ENCODE measurements around the gene ZGLP1. TPM values are rescaled to one million over a fixed set of nuclear protein-coding genes. Genes with fewer than 3 reads are reported as not detected.
A peak's percentile ranks its signal among the peaks of the same experiment; 100 is the strongest.
"Not testable (repeated sequence)": the region's sequence is repeated elsewhere in the genome, so short reads cannot be mapped to it uniquely, and the experiment has no call there.

ZGLP1 gene
- total RNA-seq, 1 donor from 2014 or later: 10.4 TPM

DNA sequence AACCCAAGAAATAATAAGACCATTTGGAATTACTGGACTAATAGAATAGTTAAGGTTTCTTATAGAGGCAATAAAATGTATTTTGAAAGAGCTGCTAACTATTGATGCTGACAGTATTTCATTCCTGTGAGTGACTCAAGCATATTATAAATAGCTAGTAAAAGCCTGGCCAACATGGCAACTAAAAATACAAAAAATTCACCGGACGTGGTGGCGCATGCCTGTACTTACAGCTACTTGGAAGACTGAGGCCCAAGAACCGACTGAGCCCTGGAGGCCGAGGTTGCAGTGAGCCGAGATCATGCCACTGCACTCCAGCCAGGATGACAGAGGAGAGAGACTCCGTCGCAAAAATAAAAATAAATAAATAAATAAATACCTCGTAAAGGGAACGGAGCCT is 35.2 kb upstream of the ZGLP1 start:
- Mint-ChIP-seq H3K27ac (ENCODE audit: unreplicated experiment) (no peak overlapping the region), H3K4me1 (no peaks in the 10 kb centered on the region), H3K9me3 (no peaks in the 10 kb centered on the region), H3K27me3 (ENCODE audit: low read depth) (no peaks in the 10 kb centered on the region), H3K36me3 (ENCODE audit: low read depth) (no peaks in the 10 kb centered on the region), H3K4me3 (no peak overlapping the region)
- no peak for DNase-seq (ENCODE audit: low read depth, low spot score)
- no peak for TF ChIP-seq CTCF (conservative IDR thresholded peaks at IDR 0.05)

DNA sequence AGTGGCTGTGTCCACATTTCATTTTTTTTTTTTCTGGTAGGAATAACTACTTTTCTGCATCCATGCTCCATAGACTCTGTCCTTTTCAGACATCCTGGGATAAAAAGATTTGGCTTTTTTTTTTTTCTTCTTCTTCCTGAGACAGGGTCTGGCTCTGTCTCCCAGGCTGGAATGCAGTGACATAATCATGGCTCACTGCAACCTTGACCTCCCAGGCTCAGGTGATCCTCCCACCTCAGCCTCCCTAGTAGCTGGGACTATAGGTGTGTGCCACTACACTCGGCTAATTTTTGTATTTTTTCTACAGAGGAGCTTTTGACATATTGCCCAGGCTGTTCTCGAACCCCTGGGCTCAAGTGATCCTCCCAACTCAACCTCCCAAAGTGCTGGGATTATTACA is 33.9 kb upstream of the ZGLP1 start:
- Mint-ChIP-seq H3K4me3 (no peak overlapping the region), H3K9me3 (no peaks in the 10 kb centered on the region)

DNA sequence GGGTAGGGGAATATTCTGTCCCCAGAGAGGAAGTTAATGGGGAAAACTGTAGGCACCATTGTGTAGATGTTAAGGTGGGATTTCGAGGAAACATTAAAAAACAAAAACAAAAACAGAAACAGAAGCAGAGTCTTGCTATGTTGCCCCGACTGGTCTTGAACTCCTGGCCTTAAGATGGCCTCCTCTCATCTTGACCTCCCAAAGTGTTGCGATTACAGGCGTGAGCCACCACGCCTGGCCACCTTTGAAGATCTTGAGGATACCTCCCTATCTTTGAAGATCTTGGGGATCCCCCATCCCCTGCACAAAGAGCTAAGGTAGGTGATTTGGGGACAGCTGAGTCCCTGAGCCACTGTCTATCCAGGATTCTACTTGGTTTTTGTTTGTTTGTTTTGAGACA is 30.4 kb upstream of the ZGLP1 start:
- peaks cover 2% of the 10 kb centered on the region for H3K4me1 Mint-ChIP-seq
- no peaks in the 10 kb centered on the region for H3K36me3 Mint-ChIP-seq (ENCODE audit: low read depth)
- H3K27me3 Mint-ChIP-seq (ENCODE audit: low read depth): no peaks in the 10 kb centered on the region
- no peak for TF ChIP-seq CTCF (conservative IDR thresholded peaks at IDR 0.05)
- H3K9me3 Mint-ChIP-seq: no peaks in the 10 kb centered on the region
- no peak overlapping the region for H3K27ac Mint-ChIP-seq (ENCODE audit: unreplicated experiment)
- no peak for DNase-seq (ENCODE audit: low read depth, low spot score)
- H3K4me3 Mint-ChIP-seq: no peak overlapping the region

More for the DNA sequence above, 33.9 kb upstream of the ZGLP1 start:
- no peak for TF ChIP-seq CTCF (conservative IDR thresholded peaks at IDR 0.05)
- H3K4me1 Mint-ChIP-seq: no peaks in the 10 kb centered on the region
- no peaks in the 10 kb centered on the region for H3K36me3 Mint-ChIP-seq (ENCODE audit: low read depth)
- no peak for DNase-seq (ENCODE audit: low read depth, low spot score)
- H3K27me3 Mint-ChIP-seq (ENCODE audit: low read depth): no peaks in the 10 kb centered on the region
- H3K27ac Mint-ChIP-seq (ENCODE audit: unreplicated experiment): no peak overlapping the region

DNA sequence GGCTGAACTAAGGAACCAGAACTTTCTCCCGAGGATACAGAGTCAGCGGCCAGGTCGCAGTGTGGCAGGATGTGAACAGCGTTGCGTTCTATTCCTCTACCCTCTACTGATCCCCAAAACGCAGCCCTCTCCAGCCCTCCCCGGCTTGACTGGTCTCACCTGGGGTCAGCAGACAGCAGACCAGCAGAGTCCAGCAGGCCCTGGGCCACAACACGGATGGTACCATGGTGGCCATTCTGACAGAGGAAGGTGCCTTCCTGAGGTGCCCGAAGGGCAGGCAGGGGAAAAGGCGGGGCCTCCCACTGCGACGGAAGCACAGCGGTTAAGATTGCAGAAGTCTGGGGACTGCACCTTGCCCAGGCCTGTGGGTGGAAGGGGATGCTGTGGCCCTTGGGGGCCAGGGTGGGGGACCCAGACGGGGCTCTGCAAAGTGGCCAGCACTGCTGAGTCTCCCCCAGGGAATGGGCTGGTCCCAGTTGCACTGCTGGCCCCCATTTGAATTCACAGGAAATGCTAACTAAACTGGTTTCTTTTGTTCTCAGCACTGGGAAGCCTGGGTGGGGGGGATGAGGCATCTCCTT is 29.9 kb upstream of the ZGLP1 start, which contains the start of gene ICAM3:
TSS of gene ICAM3 (minus strand) at position 245 of the 581 bp plus-strand sequence. CDS start at position 235, 10 bp downstream.
- no peak for TF ChIP-seq CTCF (conservative IDR thresholded peaks at IDR 0.05)
- H3K9me3 Mint-ChIP-seq: no peaks in the 10 kb centered on the region
- H3K27ac Mint-ChIP-seq (ENCODE audit: unreplicated experiment): no peak within 1 kb of the TSS
- no peaks in the 10 kb centered on the region for H3K27me3 Mint-ChIP-seq (ENCODE audit: low read depth)
- H3K4me1 Mint-ChIP-seq: peaks cover 7% of the 10 kb centered on the region
- no peaks in the 10 kb centered on the region for H3K36me3 Mint-ChIP-seq (ENCODE audit: low read depth)
- no peak for DNase-seq (ENCODE audit: low read depth, low spot score)
- peak within 1 kb of the TSS; percentile 67 for H3K4me3 Mint-ChIP-seq

- H3K36me3 Mint-ChIP-seq (ENCODE audit: low read depth): no peaks in the 10 kb centered on the region
- TF ChIP-seq CTCF (conservative IDR thresholded peaks at IDR 0.05): no peak
- H3K4me1 Mint-ChIP-seq: peaks cover 12% of the 10 kb centered on the region
- no peak for DNase-seq (ENCODE audit: low read depth, low spot score)
- no peak overlapping the region for H3K4me3 Mint-ChIP-seq
- H3K27ac Mint-ChIP-seq (ENCODE audit: unreplicated experiment): no peak overlapping the region
- no peaks in the 10 kb centered on the region for H3K9me3 Mint-ChIP-seq
- no peaks in the 10 kb centered on the region for H3K27me3 Mint-ChIP-seq (ENCODE audit: low read depth)
These were observed 29.3 kb upstream of the ZGLP1 start for GRCh38 chr19:10338940-10339339.

- not testable (repeated sequence) for H3K27me3 Mint-ChIP-seq (ENCODE audit: low read depth); H3K9me3 Mint-ChIP-seq; H3K4me3 Mint-ChIP-seq; DNase-seq (ENCODE audit: low read depth, low spot score); H3K36me3 Mint-ChIP-seq (ENCODE audit: low read depth); H3K27ac Mint-ChIP-seq (ENCODE audit: unreplicated experiment)
- peaks cover 32% of the 10 kb centered on the region for H3K4me1 Mint-ChIP-seq
These were observed 27.1 kb upstream of the ZGLP1 start for GRCh38 chr19:10336725-10337124.

Data from neural crest cell (in vitro differentiated cells).